Stimulated activated CD8-positive, alpha-beta memory T cell treated with anti-CD3 and anti-CD28 coated beads, Interleukin-2, amount 100 ng/mL, for 48 hours (primary cell): Measurements from ENCODE around the gene FYTTD1.

ENCODE experiments used
- DNase-seq, 2 donors: peaks; one replicate each; pipeline ENCODE4 v3.0.0-alpha.2; 2020; ENCODE audit warnings: low read depth in 2 of 2

FYTTD1 gene

DNA sequence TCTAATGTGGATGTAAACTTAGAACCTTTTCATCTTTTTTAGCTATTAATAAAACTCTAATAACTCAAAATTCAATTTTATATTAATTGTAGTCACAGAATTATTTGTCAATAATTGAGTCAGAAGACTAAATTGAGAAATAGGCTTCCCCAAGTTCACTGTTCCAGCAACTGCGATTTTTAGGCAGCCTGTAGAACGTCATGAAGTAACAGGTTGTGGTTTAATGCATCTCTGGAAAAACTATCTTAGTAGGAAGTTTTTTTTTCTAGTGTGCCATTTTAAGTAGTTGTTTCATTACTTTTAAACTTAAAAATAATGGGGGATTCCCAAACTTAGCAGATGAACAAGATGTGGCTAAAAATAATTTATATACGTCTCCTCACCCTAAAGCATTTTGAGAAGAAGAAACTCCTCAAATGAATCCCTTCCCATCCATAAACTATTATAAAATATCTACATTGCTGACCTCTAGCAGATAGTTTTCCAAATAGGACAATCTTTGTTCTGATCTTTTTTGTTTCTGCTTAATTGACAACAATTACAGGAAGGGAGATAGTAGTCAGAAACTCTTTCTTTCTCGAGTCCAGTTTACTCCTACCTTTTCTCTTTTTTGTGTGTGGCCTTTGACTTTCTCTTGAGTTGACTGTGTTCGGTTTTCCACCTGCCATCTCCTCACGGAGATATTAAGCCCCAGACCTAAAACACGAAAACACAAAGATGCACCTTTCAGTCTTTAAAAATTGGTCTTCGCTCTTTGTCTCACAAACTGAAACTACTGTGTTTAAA, 84.4 kb downstream of the FYTTD1 start:
- DNase-seq, result no peak

DNA sequence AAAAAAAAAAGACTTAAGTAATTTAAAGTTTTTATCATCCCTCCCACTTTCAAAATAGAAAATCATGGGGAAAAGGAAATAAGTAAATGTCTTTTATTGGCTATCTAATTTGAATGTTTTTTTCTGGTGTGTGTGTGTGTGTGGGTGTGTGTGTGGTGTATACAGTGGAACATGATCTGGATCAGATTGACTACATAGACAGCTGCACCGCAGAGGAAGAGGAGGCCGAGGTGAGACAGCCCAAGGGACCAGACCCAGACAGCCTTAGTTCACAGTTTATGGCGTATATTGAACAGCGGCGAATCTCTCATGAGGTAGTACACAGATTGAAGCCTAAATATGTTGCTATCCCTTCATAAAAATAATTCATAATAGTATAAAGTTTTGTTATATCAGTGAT, 85.8 kb downstream of the FYTTD1 start:
- DNase-seq, result no peak

DNA sequence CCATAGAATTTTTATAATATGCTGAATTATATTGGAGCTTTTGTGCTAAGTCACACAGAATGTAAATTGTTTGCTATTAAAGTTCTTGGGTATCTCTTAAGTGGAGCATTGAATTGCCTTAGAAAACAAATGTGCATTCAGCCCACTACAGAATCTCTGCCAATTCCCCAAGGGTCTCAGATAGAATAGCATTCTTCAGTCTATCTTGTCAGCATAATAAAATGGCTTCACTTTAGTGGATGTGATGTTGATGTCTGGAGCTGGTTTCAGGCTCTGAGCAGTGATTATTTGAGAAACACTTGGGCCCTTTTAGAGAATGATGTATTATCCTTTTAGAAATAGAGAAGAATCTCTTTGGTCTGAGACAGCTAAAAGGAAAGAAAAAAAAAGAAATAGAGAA, 86.6 kb downstream of the FYTTD1 start:
- DNase-seq, result no peak
